ENCODE results near the gene S100PBP. TPM values are rescaled to one million over a fixed set of nuclear protein-coding genes. Genes with fewer than 3 reads are reported as not detected.

S100PBP gene
- polyA plus RNA-seq, 3 donors, result 6.6 to 17.4 (median 7.1) TPM

DNA sequence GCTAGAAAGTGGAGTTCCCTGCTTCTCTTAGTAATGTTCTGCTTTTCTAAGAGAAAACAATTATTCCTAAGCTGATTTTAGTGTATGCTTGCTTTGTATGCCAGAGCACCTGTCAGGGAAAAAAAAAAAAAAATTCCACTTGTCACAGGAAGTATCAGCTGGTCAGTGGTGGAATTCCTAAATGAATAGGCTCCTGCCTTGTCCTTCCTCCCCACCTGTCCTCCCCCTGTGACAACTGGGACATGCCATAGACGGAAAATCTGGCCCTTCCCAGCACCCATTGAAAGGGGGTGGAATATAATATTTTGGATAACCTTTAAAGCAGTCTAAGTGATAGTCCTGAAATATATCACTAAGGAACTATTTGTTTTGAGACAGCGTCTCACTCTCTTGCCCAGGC lies 42.5 kb downstream of the S100PBP start:
- H3K27me3 ChIP-seq (ENCODE audit: control insufficient read depth in 2 of 2, insufficient read depth in 2 of 2, low read length in 2 of 2), result no peaks in the 10 kb centered on the region
- no peak overlapping the region for H3K4me3 ChIP-seq (replicated peaks in 1 of 3; ENCODE audit: low read depth in 2 of 3, low read length in 3 of 3)
- H3K79me2 ChIP-seq (ENCODE audit: insufficient read depth, low read length), result no peaks in the 10 kb centered on the region
- peaks cover 63 to 72% of the 10 kb centered on the region in 2 donors for H3K36me3 Mint-ChIP-seq
- no peaks in the 10 kb centered on the region for H3K27me3 Mint-ChIP-seq (ENCODE audit: low read depth in 3 of 3)
- no peaks in the 10 kb centered on the region for H4K20me1 ChIP-seq (ENCODE audit: insufficient read depth, low read length)
- no CpG with 5 or more reads among the region's 2 CpGs for WGBS (ENCODE audit: insufficient coverage)
- no peak overlapping the region for H3K27ac Mint-ChIP-seq
- peaks cover 0 to 2% (median 0%) of the 10 kb centered on the region in 7 donors for H3K9me3 Mint-ChIP-seq
- no peaks in the 10 kb centered on the region for H3K4me1 ChIP-seq (ENCODE audit: control insufficient read depth in 1 of 2, insufficient read depth in 2 of 2, low read length in 2 of 2)
- H3K27ac ChIP-seq (ENCODE audit: low read depth in 1 of 2, low read length in 2 of 2), result no peak overlapping the region
- intact Hi-C loops (cut with micrococcal nuclease), result no loop called here
- TF ChIP-seq, protein P1, sequence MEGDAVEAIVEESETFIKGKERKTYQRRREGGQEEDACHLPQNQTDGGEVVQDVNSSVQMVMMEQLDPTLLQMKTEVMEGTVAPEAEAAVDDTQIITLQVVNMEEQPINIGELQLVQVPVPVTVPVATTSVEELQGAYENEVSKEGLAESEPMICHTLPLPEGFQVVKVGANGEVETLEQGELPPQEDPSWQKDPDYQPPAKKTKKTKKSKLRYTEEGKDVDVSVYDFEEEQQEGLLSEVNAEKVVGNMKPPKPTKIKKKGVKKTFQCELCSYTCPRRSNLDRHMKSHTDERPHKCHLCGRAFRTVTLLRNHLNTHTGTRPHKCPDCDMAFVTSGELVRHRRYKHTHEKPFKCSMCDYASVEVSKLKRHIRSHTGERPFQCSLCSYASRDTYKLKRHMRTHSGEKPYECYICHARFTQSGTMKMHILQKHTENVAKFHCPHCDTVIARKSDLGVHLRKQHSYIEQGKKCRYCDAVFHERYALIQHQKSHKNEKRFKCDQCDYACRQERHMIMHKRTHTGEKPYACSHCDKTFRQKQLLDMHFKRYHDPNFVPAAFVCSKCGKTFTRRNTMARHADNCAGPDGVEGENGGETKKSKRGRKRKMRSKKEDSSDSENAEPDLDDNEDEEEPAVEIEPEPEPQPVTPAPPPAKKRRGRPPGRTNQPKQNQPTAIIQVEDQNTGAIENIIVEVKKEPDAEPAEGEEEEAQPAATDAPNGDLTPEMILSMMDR (IDR thresholded peaks at IDR 0.05), result no peak
- H3K4me3 Mint-ChIP-seq, result no peak overlapping the region
- peaks cover 48 to 90% of the 10 kb centered on the region in 2 donors for H3K36me3 ChIP-seq (replicated peaks in 1 of 2; ENCODE audit: control insufficient read depth in 1 of 2, insufficient read depth in 2 of 2, low read length in 2 of 2)
- no peak for DNase-seq
- no peak overlapping the region for H2AFZ ChIP-seq (ENCODE audit: insufficient read depth, low read depth, low read length, poor library complexity, severe bottlenecking)
- no peaks in the 10 kb centered on the region for H3K4me1 Mint-ChIP-seq
- H3K9me3 ChIP-seq (replicated peaks in 1 of 2; ENCODE audit: control insufficient read depth in 1 of 2, insufficient read depth in 1 of 2, low read length in 2 of 2), result no peaks in the 10 kb centered on the region
- no peak overlapping the region for H3K4me2 ChIP-seq (replicated peaks; ENCODE audit: extremely low read depth, low read length, poor library complexity, severe bottlenecking)
- no peak overlapping the region for H3K9ac ChIP-seq (ENCODE audit: insufficient read depth, low read length, poor library complexity, severe bottlenecking)

DNA sequence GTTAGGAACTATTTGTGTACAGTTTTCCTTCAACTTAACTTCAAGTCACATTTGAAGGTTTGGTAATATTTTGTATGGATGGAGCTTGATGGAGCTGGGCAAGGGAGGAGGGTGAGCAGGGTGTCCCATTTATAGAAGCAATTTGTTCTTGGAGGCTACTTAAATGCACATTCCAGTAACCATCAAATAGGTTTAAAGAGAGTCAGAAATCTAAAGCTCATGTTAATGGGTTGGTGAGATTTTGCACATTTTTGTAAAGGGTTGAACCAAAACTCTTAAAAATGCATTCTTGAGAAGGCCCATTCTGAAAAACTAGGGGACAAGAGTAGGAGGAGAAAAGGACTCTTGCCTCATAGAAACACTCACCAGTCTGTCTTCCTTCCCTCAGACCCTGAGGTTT lies 43.1 kb downstream of the S100PBP start:
- Histone ChIP-seq H3K4me2 (replicated peaks; ENCODE audit: extremely low read depth, low read length, poor library complexity, severe bottlenecking) (no peak overlapping the region), H3K9me3 (replicated peaks in 1 of 2; ENCODE audit: control insufficient read depth in 1 of 2, insufficient read depth in 1 of 2, low read length in 2 of 2) (no peaks in the 10 kb centered on the region), H2AFZ (ENCODE audit: insufficient read depth, low read depth, low read length, poor library complexity, severe bottlenecking) (no peak overlapping the region), H4K20me1 (ENCODE audit: insufficient read depth, low read length) (no peaks in the 10 kb centered on the region), H3K27me3 (ENCODE audit: control insufficient read depth in 2 of 2, insufficient read depth in 2 of 2, low read length in 2 of 2) (no peaks in the 10 kb centered on the region), H3K4me1 (ENCODE audit: control insufficient read depth in 1 of 2, insufficient read depth in 2 of 2, low read length in 2 of 2) (no peaks in the 10 kb centered on the region), H3K36me3 (replicated peaks in 1 of 2; ENCODE audit: control insufficient read depth in 1 of 2, insufficient read depth in 2 of 2, low read length in 2 of 2) (peaks cover 41 to 84% of the 10 kb centered on the region in 2 donors), H3K27ac (ENCODE audit: low read depth in 1 of 2, low read length in 2 of 2) (no peak overlapping the region), H3K9ac (ENCODE audit: insufficient read depth, low read length, poor library complexity, severe bottlenecking) (no peak overlapping the region), H3K4me3 (replicated peaks in 1 of 3; ENCODE audit: low read depth in 2 of 3, low read length in 3 of 3) (no peak overlapping the region), H3K79me2 (ENCODE audit: insufficient read depth, low read length) (no peaks in the 10 kb centered on the region)
- DNase-seq, result no peak
- intact Hi-C loops (cut with micrococcal nuclease), result no loop called here
- Mint-ChIP-seq H3K27ac (no peak overlapping the region), H3K27me3 (ENCODE audit: low read depth in 3 of 3) (no peaks in the 10 kb centered on the region), H3K4me3 (no peak overlapping the region), H3K36me3 (peaks cover 58 to 65% of the 10 kb centered on the region in 2 donors), H3K9me3 (peaks cover 0 to 2% (median 0%) of the 10 kb centered on the region in 7 donors), H3K4me1 (no peaks in the 10 kb centered on the region)
- TF ChIP-seq, protein P1 (IDR thresholded peaks at IDR 0.05), result no peak
